GM18951 (cell line): ENCODE measurements around the gene TIMMDC1.

Experiments
- POLR2A ChIP-seq: IDR thresholded peaks from 4 replicates; pipeline ENCODE4 v1.6.1; 2011; ENCODE audit warnings: mild to moderate bottlenecking; ENCODE audit not compliant: insufficient read length, insufficient read depth; ENCODE audit errors: extremely low read depth
- in situ Hi-C: fragments of 300-500 bp; cut with MboI; formaldehyde crosslinking; loops from one replicate; pipeline ENCODE4 v1.12.0; 2022; ENCODE audit warnings: low sequenced_read_pairs, mixed read lengths, inconsistent platforms; ENCODE audit not compliant: unreplicated experiment

TIMMDC1 gene

GRCh38 chr3:119571688-119572087, 73.3 kb downstream of the TIMMDC1 start:
- in situ Hi-C loops: no loop called here
- no peak for TF ChIP-seq POLR2A
